GM12878 (cell line): ENCODE results near the gene INTS6. TPM values are rescaled to one million over a fixed set of nuclear protein-coding genes. Genes with fewer than 3 reads are reported as not detected.

Experiments
- ATAC-seq: fragments of 200-7000 bp; cut with Tn5 transposase; 3 replicates; pipeline ENCODE4 v1.9.1; 2020; ENCODE audit warnings: mild to moderate bottlenecking, moderate library complexity
- BruUV-seq: library from RNA; stranded (reverse); fragments of 400-500 nt; replicated peaks from 2 replicates; lab custom pipeline; 2021; lab: Mats Ljungman, UMichigan
- CTCF ChIA-PET: fragments of 300-600 bp; sonication (Branson Sonifier 250); formaldehyde crosslinking; extraction: SDS; loops from one replicate; lab custom pipeline; 2021; ENCODE audit warnings: inconsistent platforms; lab: Yijun Ruan, JAX
- POLR2A ChIA-PET: fragments of 350-600 bp; formaldehyde crosslinking; extraction: SDS; loops from one replicate; lab custom pipeline; 2021; ENCODE audit warnings: inconsistent platforms; lab: Charles Lee
- RAD21 ChIA-PET: fragments of 300-600 bp; sonication (Branson Sonifier 250); formaldehyde crosslinking; loops from one replicate; lab custom pipeline; 2023; ENCODE audit warnings: antibody characterized with exemption; ENCODE audit not compliant: unreplicated experiment; lab: Charles Lee
- SMC1A ChIA-PET: fragments of 300-600 bp; sonication (Branson Sonifier 250); formaldehyde crosslinking; loops from one replicate; lab custom pipeline; 2023; ENCODE audit not compliant: unreplicated experiment, uncharacterized antibody; lab: Charles Lee
- DNase-seq: peaks from one replicate; pipeline ENCODE4 v3.0.0-alpha.2; 2011; ENCODE audit warnings: low read depth, low spot score
- FAIRE-seq: peaks from 3 replicates; lab custom pipeline; 2011; peaks lifted over from hg19 to GRCh38; lab: Jason Lieb, UNC
- H2AFZ ChIP-seq: 2 replicates; pipeline ENCODE4 v1.6.0; 2011; ENCODE audit warnings: low read depth, low read length, control low read depth; ENCODE audit not compliant: control insufficient read depth
- H3K27ac ChIP-seq: 2 replicates; pipeline ENCODE4 v1.5.1; 2011; ENCODE audit warnings: control low read depth; ENCODE audit not compliant: control insufficient read depth, insufficient read depth
- H3K27me3 ChIP-seq, 2 experiments: replicated peaks in 1 of 2; 2 replicates each; pipeline versions ENCODE4 v1.6.0 to v1.6.1; 2011; ENCODE audit warnings: low read length in 1 of 2; ENCODE audit not compliant: control insufficient read depth in 2 of 2, insufficient read depth in 2 of 2
- H3K36me3 ChIP-seq, 2 experiments: 2 replicates each; pipeline ENCODE4 v1.5.1; 2011; ENCODE audit warnings: low read length in 1 of 2; ENCODE audit not compliant: control insufficient read depth in 2 of 2, insufficient read depth in 2 of 2
- H3K4me1 ChIP-seq: 2 replicates; pipeline ENCODE4 v1.6.1; 2011; ENCODE audit warnings: mild to moderate bottlenecking, low read length, moderate library complexity, mixed read lengths; ENCODE audit not compliant: control insufficient read depth, insufficient read depth
- H3K4me2 ChIP-seq: 2 replicates; pipeline ENCODE4 v1.6.0; 2011; ENCODE audit warnings: control low read depth; ENCODE audit not compliant: control insufficient read depth, insufficient read depth
- H3K4me3 ChIP-seq: fragments of 200-600 bp; sonication (generic); 2 replicates; pipeline ENCODE4 v1.5.1; 2016
- H3K79me2 ChIP-seq: 2 replicates; pipeline ENCODE4 v1.6.0; 2011; ENCODE audit warnings: low read length; ENCODE audit not compliant: control insufficient read depth, insufficient read depth
- H3K9ac ChIP-seq: 2 replicates; pipeline ENCODE4 v1.8.0; 2011; ENCODE audit warnings: low read length, control low read depth, mixed read lengths; ENCODE audit not compliant: control insufficient read depth, insufficient read depth
- H3K9me3 ChIP-seq: replicated peaks from 3 replicates; pipeline ENCODE4 v1.5.1; 2011; ENCODE audit warnings: mild to moderate bottlenecking, low read length; ENCODE audit not compliant: control insufficient read depth, insufficient read depth
- H4K20me1 ChIP-seq: 2 replicates; pipeline ENCODE4 v1.6.0; 2011; ENCODE audit not compliant: control insufficient read depth, insufficient read depth
- BACH1 ChIP-seq: fragments of 450-650 bp; IDR thresholded peaks from 2 replicates; pipeline ENCODE4 v1.6.1; 2017; ENCODE audit warnings: mild to moderate bottlenecking, borderline replicate concordance
- CUX1 ChIP-seq: IDR thresholded peaks from 2 replicates; pipeline ENCODE4 v1.6.1; 2012; ENCODE audit warnings: improper control_type of control experiment, low read depth, low read length; ENCODE audit not compliant: insufficient replicate concordance
- E2F4 ChIP-seq: IDR thresholded peaks from 2 replicates; pipeline ENCODE4 v1.6.1; 2012; ENCODE audit warnings: low read depth, low read length, improper control_type of control experiment
- E2F8 ChIP-seq: fragments of 450-650 bp; IDR thresholded peaks from 2 replicates; pipeline ENCODE4 v1.6.1; 2018; ENCODE audit warnings: mild to moderate bottlenecking, low read depth, moderate library complexity; ENCODE audit not compliant: partially characterized antibody
- HSF1 ChIP-seq: fragments of 150-350 bp; IDR thresholded peaks from 2 replicates; pipeline ENCODE4 v1.6.1; 2014; ENCODE audit warnings: mild to moderate bottlenecking, low read depth, low read length
- NRF1 ChIP-seq: conservative IDR thresholded peaks from 2 replicates; pipeline ENCODE4 v1.6.1; 2011; ENCODE audit warnings: mild to moderate bottlenecking, low read depth, low read length, improper control_type of control experiment
- POU2F2 ChIP-seq: IDR thresholded peaks from 3 replicates; pipeline ENCODE4 v1.6.1; 2011; ENCODE audit warnings: low read depth, mild to moderate bottlenecking, low read length, borderline replicate concordance
- RELB ChIP-seq: fragments of 450-650 bp; IDR thresholded peaks from 2 replicates; pipeline ENCODE4 v1.6.1; 2017; ENCODE audit warnings: low read depth, mild to moderate bottlenecking, moderate library complexity
- STAT1 ChIP-seq: fragments of 450-650 bp; conservative IDR thresholded peaks from 2 replicates; pipeline ENCODE4 v1.6.1; 2014; ENCODE audit warnings: antibody characterized with exemption, mild to moderate bottlenecking
- TAF1 ChIP-seq: IDR thresholded peaks from 2 replicates; pipeline ENCODE4 v1.6.1; 2011; ENCODE audit warnings: mild to moderate bottlenecking, low read depth, low read length, borderline replicate concordance
- TBL1XR1 ChIP-seq: IDR thresholded peaks from 2 replicates; pipeline ENCODE4 v1.6.1; 2012; ENCODE audit warnings: low read depth, low read length, improper control_type of control experiment
- ZNF207 ChIP-seq: fragments of 450-650 bp; IDR thresholded peaks from 2 replicates; pipeline ENCODE4 v1.6.1; 2014; ENCODE audit warnings: antibody characterized with exemption, mild to moderate bottlenecking, borderline replicate concordance
- in situ Hi-C: fragments of 300-500 bp; cut with MboI; formaldehyde crosslinking; loops from 9 replicates; pipeline ENCODE4 v1.14.3; 2018; ENCODE audit warnings: mixed read lengths
- intact Hi-C: fragments of 100-400 bp; cut with micrococcal nuclease; formaldehyde crosslinking; loops from one replicate; pipeline ENCODE4 v1.14.2; 2022; ENCODE audit not compliant: unreplicated experiment
- polyA plus RNA-seq, 11 experiments: library from polyadenylated mRNA; depleted of rRNA in 4 of 11; unstranded in 6 of 11; stranded (reverse) in 5 of 11; fragments of >200 nt; fragmentation: Nextera tagmentation in 4 of 11; fragmentation: Illumina TruSeq in 1 of 11; extraction: Ambion mirVana in 4 of 11; extraction: Trizol in 1 of 11; gene quantifications; 1 replicate in 1 of 11; 2 replicates in 10 of 11; pipeline versions ENCODE4 v1.2.1 to v1.2.3, GENCODE V29; 2011 to 2016; ENCODE audit warnings: inconsistent platforms in 2 of 11, missing spikeins in 2 of 11, low read depth in 1 of 11
- total RNA-seq, 4 experiments: library from RNA; depleted of rRNA in 3 of 4; stranded (reverse); fragments of >200 nt in 3 of 4; fragmentation: Illumina TruSeq in 1 of 4; extraction: Trizol in 1 of 4; gene quantifications; 2 replicates each; pipeline versions ENCODE4 v1.2.1 to v1.2.3, GENCODE V29; 2013 to 2021

The INTS6 gene
- total and polyA plus RNA-seq, 10 of the 15 experiments (the other 5 are each of a cell fraction or from before 2014, with no cell fraction given) = 7.2 to 57.7 (median 30.9) TPM

GRCh38 chr13:51426982-51427381, 25.9 kb downstream of the INTS6 start:
- Histone ChIP-seq H3K27me3 (no peaks in the 10 kb centered on the region), H3K9me3 (no peaks in the 10 kb centered on the region), H3K9ac (no peak overlapping the region), H3K36me3 (peaks cover 0 to 23% of the 10 kb centered on the region in 2 experiments; a peak in 2 of 4 replicates), H4K20me1 (no peaks in the 10 kb centered on the region), H2AFZ (no peak overlapping the region), H3K4me1 (peaks cover 17% of the 10 kb centered on the region), H3K4me3 (no peak overlapping the region), H3K4me2 (no peak overlapping the region), H3K79me2 (peaks cover 55% of the 10 kb centered on the region), H3K27ac (no peak overlapping the region)
- ChIA-PET SMC1A (interaction anchor here (2.8 kb wide), 1 partner anchor 371 kb away, joined by 15 read pairs; no protein-coding TSS in a partner anchor), CTCF (no interaction called here), POLR2A (no interaction called here), RAD21 (no interaction called here)
- no peak for DNase-seq
- no peak for FAIRE-seq
- BruUV-seq = no TSS peak
- ATAC-seq = no peak
- intact Hi-C loops (no loop called here), in situ Hi-C loops (no loop called here)
- no peak for TF ChIP-seq E2F4
- no peak for TF ChIP-seq TBL1XR1
- TF ChIP-seq TAF1 = no peak
- TF ChIP-seq E2F8 = no peak
- TF ChIP-seq NRF1 = no peak
- TF ChIP-seq BACH1 = no peak
- no peak for TF ChIP-seq CUX1
- TF ChIP-seq HSF1 = no peak
- TF ChIP-seq STAT1 = no peak
- no peak for TF ChIP-seq ZNF207
- no peak for TF ChIP-seq POU2F2
- TF ChIP-seq RELB = no peak
